Nephron (organoid): ENCODE results near the gene EML2.
"Not testable (repeated sequence)": the region's sequence is repeated elsewhere in the genome, so short reads cannot be mapped to it uniquely, and the experiment has no call there.

ENCODE experiments used
- H3K27ac Mint-ChIP-seq, 3 experiments: 2 replicates each; pipeline ENCODE4 v1.8.0; 2020; ENCODE audit warnings: mixed read lengths in 3 of 3, mild to moderate bottlenecking in 2 of 3, moderate library complexity in 1 of 3
- H3K27me3 Mint-ChIP-seq: 2 replicates; pipeline ENCODE4 v1.8.0; 2021; ENCODE audit warnings: low read depth, mild to moderate bottlenecking, moderate library complexity, mixed read lengths
- H3K36me3 Mint-ChIP-seq: 2 replicates; pipeline ENCODE4 v1.8.0; 2020; ENCODE audit warnings: low read depth, mixed read lengths
- H3K4me1 Mint-ChIP-seq: 2 replicates; pipeline ENCODE4 v1.8.0; 2020; ENCODE audit warnings: mixed read lengths
- H3K4me3 Mint-ChIP-seq, 3 experiments: 2 replicates each; pipeline ENCODE4 v1.8.0; 2020; ENCODE audit warnings: mild to moderate bottlenecking in 3 of 3, mixed read lengths in 3 of 3, moderate library complexity in 2 of 3
- H3K9me3 Mint-ChIP-seq: 2 replicates; pipeline ENCODE4 v1.8.0; 2020; ENCODE audit warnings: mixed read lengths
- CTCF ChIP-seq, 3 experiments: fragments of 200-600 bp; sonication (generic); IDR thresholded peaks; one replicate each; pipeline ENCODE4 v1.5.0; 2021; ENCODE audit warnings: antibody characterized with exemption in 3 of 3; ENCODE audit not compliant: unreplicated experiment in 3 of 3

The EML2 gene

GRCh38 chr19:45629704-45630103 is 9.5 kb downstream of the EML2 start:
- no peaks in the 10 kb centered on the region for H3K9me3 Mint-ChIP-seq

GRCh38 chr19:45628219-45628618 is 11.0 kb downstream of the EML2 start:
- not testable (repeated sequence) for H3K4me3 Mint-ChIP-seq, H3K9me3 Mint-ChIP-seq, H3K27ac Mint-ChIP-seq, H3K4me1 Mint-ChIP-seq, H3K27me3 Mint-ChIP-seq
- peaks cover 15% of the 10 kb centered on the region for H3K36me3 Mint-ChIP-seq

More at GRCh38 chr19:45629704-45630103, 9.5 kb downstream of the EML2 start:
- H3K27ac Mint-ChIP-seq: no peak overlapping the region
- TF ChIP-seq CTCF (IDR thresholded peaks at IDR 0.05; ENCODE audit: unreplicated experiment in 3 of 3): no peak
- no peaks in the 10 kb centered on the region for H3K4me1 Mint-ChIP-seq
- peaks cover 8% of the 10 kb centered on the region for H3K36me3 Mint-ChIP-seq
- no peak overlapping the region for H3K4me3 Mint-ChIP-seq
- no peaks in the 10 kb centered on the region for H3K27me3 Mint-ChIP-seq

GRCh38 chr19:45623984-45624383 is 15.2 kb downstream of the EML2 start:
- no peak overlapping the region for H3K27ac Mint-ChIP-seq
- H3K4me1 Mint-ChIP-seq: no peaks in the 10 kb centered on the region
- H3K27me3 Mint-ChIP-seq: no peaks in the 10 kb centered on the region
- H3K4me3 Mint-ChIP-seq: no peak overlapping the region
- peaks cover 29% of the 10 kb centered on the region for H3K36me3 Mint-ChIP-seq
- no peak for TF ChIP-seq CTCF (IDR thresholded peaks at IDR 0.05; ENCODE audit: unreplicated experiment in 3 of 3)
- H3K9me3 Mint-ChIP-seq: no peaks in the 10 kb centered on the region

GRCh38 chr19:45621976-45622503 is 17.2 kb downstream of the EML2 start:
- Mint-ChIP-seq H3K4me1 (no peaks in the 10 kb centered on the region), H3K9me3 (no peaks in the 10 kb centered on the region), H3K4me3 (no peak overlapping the region), H3K27me3 (no peaks in the 10 kb centered on the region), H3K36me3 (peaks cover 29% of the 10 kb centered on the region), H3K27ac (no peak overlapping the region)
- TF ChIP-seq CTCF (IDR thresholded peaks at IDR 0.05; ENCODE audit: unreplicated experiment in 3 of 3): no peak

GRCh38 chr19:45621389-45621788 is 17.8 kb downstream of the EML2 start:
- H3K27me3 Mint-ChIP-seq: no peaks in the 10 kb centered on the region
- H3K27ac Mint-ChIP-seq: no peak overlapping the region
- no peak for TF ChIP-seq CTCF (IDR thresholded peaks at IDR 0.05; ENCODE audit: unreplicated experiment in 3 of 3)
- peaks cover 29% of the 10 kb centered on the region for H3K36me3 Mint-ChIP-seq
- H3K9me3 Mint-ChIP-seq: no peaks in the 10 kb centered on the region
- no peak overlapping the region for H3K4me3 Mint-ChIP-seq
- H3K4me1 Mint-ChIP-seq: no peaks in the 10 kb centered on the region

GRCh38 chr19:45616704-45617017 is 22.5 kb downstream of the EML2 start:
- TF ChIP-seq CTCF (IDR thresholded peaks at IDR 0.05; ENCODE audit: unreplicated experiment in 3 of 3): no peak
- Mint-ChIP-seq H3K9me3 (no peaks in the 10 kb centered on the region), H3K4me1 (no peaks in the 10 kb centered on the region), H3K36me3 (peaks cover 24% of the 10 kb centered on the region), H3K4me3 (peak overlapping the region; percentile 70 to 89 (median 70)), H3K27ac (no peak overlapping the region), H3K27me3 (no peaks in the 10 kb centered on the region)
